Cortex of kidney (tissue), 1 donor: Measurements from ENCODE around the gene LIN28B.
"Not testable (repeated sequence)": the region's sequence is repeated elsewhere in the genome, so short reads cannot be mapped to it uniquely, and the experiment has no call there.

Experiments
- DNase-seq: peaks from one replicate; lab custom pipeline; 2025; lab: John Stamatoyannopoulos, UW

LIN28B gene

GRCh38 chr6:104956731-104957294, at the start of gene LIN28B:
TSS of gene LIN28B (plus strand) at chr6:104957107. CDS start at chr6:104957251, 144 bp downstream.
- no peak for DNase-seq

- DNase-seq, result no peak
Observed at GRCh38 chr6:104908031-104908887, 48.6 kb upstream of the LIN28B start.

- no peak for DNase-seq
Observed at GRCh38 chr6:104908888-104909525, 47.9 kb upstream of the LIN28B start.

- no peak for DNase-seq
Observed at GRCh38 chr6:104921896-104922295, 35.0 kb upstream of the LIN28B start.

GRCh38 chr6:104928141-104928540, 28.8 kb upstream of the LIN28B start:
- no peak for DNase-seq

- DNase-seq, result no peak
Observed at GRCh38 chr6:104929353-104929752, 27.6 kb upstream of the LIN28B start.

- DNase-seq, result no peak
Observed at GRCh38 chr6:104930939-104931338, 26.0 kb upstream of the LIN28B start.

- DNase-seq, result no peak
Observed at GRCh38 chr6:104936766-104937535, 20.0 kb upstream of the LIN28B start.

GRCh38 chr6:104940238-104940892, 16.5 kb upstream of the LIN28B start:
- no peak for DNase-seq

- no peak for DNase-seq
Observed at GRCh38 chr6:104940893-104941728, 15.8 kb upstream of the LIN28B start.

GRCh38 chr6:104941729-104942091, 15.2 kb upstream of the LIN28B start:
- no peak for DNase-seq

- DNase-seq, result no peak
Observed at GRCh38 chr6:104943781-104944180, 13.1 kb upstream of the LIN28B start.

- DNase-seq, result no peak
Observed at GRCh38 chr6:104949206-104949605, 7.7 kb upstream of the LIN28B start.

GRCh38 chr6:104951677-104952076, 5.2 kb upstream of the LIN28B start:
- DNase-seq, result no peak

- DNase-seq, result no peak
Observed at GRCh38 chr6:104952911-104953399, 4.0 kb upstream of the LIN28B start.

GRCh38 chr6:104953400-104954189, 3.3 kb upstream of the LIN28B start:
- not testable (repeated sequence) for DNase-seq

GRCh38 chr6:104954190-104954797, 2.6 kb upstream of the LIN28B start:
- DNase-seq, result no peak

GRCh38 chr6:104955491-104955890, 1.4 kb upstream of the LIN28B start:
- DNase-seq, result no peak

GRCh38 chr6:104955927-104956730, 778 bp upstream of the LIN28B start:
- DNase-seq, result no peak
